Gastroesophageal sphincter (tissue), 4 donors: Measurements from ENCODE around the gene CSNK2B. TPM values are rescaled to one million over a fixed set of nuclear protein-coding genes. Genes with fewer than 3 reads are reported as not detected.

ENCODE experiments used
- ATAC-seq: fragments of 150-250 bp; one replicate; pipeline ENCODE4 v1.9.1; 2016; ENCODE audit warnings: mild to moderate bottlenecking, moderate library complexity
- H3K27ac ChIP-seq, 4 donors: fragments of 200-600 bp; sonication (generic) in 3 of 4; 1 replicate in 3 of 4; 2 replicates in 1 of 4; pipeline ENCODE4 v1.5.1; 2016 to 2019
- H3K27me3 ChIP-seq: fragments of 200-600 bp; sonication (generic); one replicate; pipeline ENCODE4 v1.5.1; 2019
- H3K36me3 ChIP-seq, 2 donors: fragments of 200-600 bp; sonication (generic); one replicate each; pipeline ENCODE4 v1.5.1; 2019; ENCODE audit warnings: control low read depth in 1 of 2
- H3K4me1 ChIP-seq, 3 donors: fragments of 200-600 bp; sonication (generic); 1 replicate in 2 of 3; 2 replicates in 1 of 3; pipeline ENCODE4 v1.5.1; 2016 to 2019; ENCODE audit warnings: control low read depth in 2 of 3
- H3K4me3 ChIP-seq, 2 donors: fragments of 200-600 bp; sonication (generic); one replicate each; pipeline ENCODE4 v1.5.1; 2019; ENCODE audit warnings: mild to moderate bottlenecking in 1 of 2, moderate library complexity in 1 of 2
- H3K9me3 ChIP-seq, 3 donors: fragments of 200-600 bp; sonication (generic); one replicate each; pipeline ENCODE4 v1.5.1; 2017 to 2019; ENCODE audit warnings: control low read depth in 2 of 3
- CTCF ChIP-seq, 4 experiments: fragments of 200-600 bp in 2 of 4; fragments of 450-650 bp in 2 of 4; sonication (generic) in 1 of 4; IDR thresholded peaks; one replicate each; pipeline ENCODE4 v1.5.1; 2017 to 2019; ENCODE audit warnings: antibody characterized with exemption in 4 of 4, mild to moderate bottlenecking in 2 of 4, moderate library complexity in 2 of 4
- EP300 ChIP-seq: sonication (generic); formaldehyde crosslinking; IDR thresholded peaks from one replicate; pipeline ENCODE4 v1.6.1; 2017; ENCODE audit warnings: antibody characterized with exemption, mild to moderate bottlenecking
- POLR2A ChIP-seq, 2 donors: fragments of 450-650 bp; IDR thresholded peaks; one replicate each; pipeline ENCODE4 v1.6.1; 2017; ENCODE audit warnings: antibody characterized with exemption in 2 of 2, mild to moderate bottlenecking in 2 of 2, moderate library complexity in 1 of 2
- POLR2AphosphoS5 ChIP-seq: sonication (generic); formaldehyde crosslinking; IDR thresholded peaks from one replicate; pipeline ENCODE4 v1.6.1; 2017; ENCODE audit warnings: antibody characterized with exemption
- WGBS, 2 donors: methylation state at CpG; one replicate each; pipeline ENCODE4 v1.1.5; 2018; ENCODE audit warnings: low coverage in 1 of 2; 5-methylcytosine and 5-hydroxymethylcytosine counted together
- total RNA-seq, 4 donors: library from RNA; depleted of rRNA; stranded (reverse); fragments of >200 nt; gene quantifications; one replicate each; pipeline ENCODE4 v1.1.0, GENCODE V29; 2016

CSNK2B gene
- total RNA-seq, 4 donors from 2014 or later, result 162 to 197 (median 167) TPM

- H3K27ac ChIP-seq, result peak within 1 kb of the TSS; percentile 95 to 98 (median 96)
- no peaks in the 10 kb centered on the region for H3K27me3 ChIP-seq
- peak in 1 of 2 donors; percentile 30 for TF ChIP-seq POLR2A (IDR thresholded peaks at IDR 0.05)
- TF ChIP-seq CTCF (IDR thresholded peaks at IDR 0.05), result no peak
- TF ChIP-seq EP300, result no peak
- peak; percentile 76 for TF ChIP-seq POLR2AphosphoS5
- peaks cover 0 to 77% (median 28%) of the 10 kb centered on the region in 3 donors for H3K4me1 ChIP-seq
- H3K4me3 ChIP-seq, result peak within 1 kb of the TSS; percentile 55 to 67
- peak; percentile 59 for ATAC-seq
- no peaks in the 10 kb centered on the region for H3K9me3 ChIP-seq
- 0% methylated on average over 14 to 19 of the region's 39 CpGs for WGBS, 2 donors
- peaks cover 0 to 53% of the 10 kb centered on the region in 2 donors for H3K36me3 ChIP-seq
Observed at GRCh38 chr6:31664790-31665500, 935 bp upstream of the CSNK2B start, which contains the start of gene GPANK1. TSS of gene GPANK1 (minus strand) at chr6:31664997. CDS start at chr6:31664478, 519 bp downstream.

- Histone ChIP-seq H3K36me3 (peaks cover 0 to 68% of the 10 kb centered on the region in 2 donors), H3K9me3 (no peaks in the 10 kb centered on the region), H3K4me3 (peak overlapping the region; percentile 55 to 67), H3K27me3 (no peaks in the 10 kb centered on the region), H3K4me1 (peaks cover 0 to 67% (median 28%) of the 10 kb centered on the region in 3 donors), H3K27ac (peak overlapping the region; percentile 60 to 98 (median 95))
- no peak for TF ChIP-seq POLR2AphosphoS5
- no peak for TF ChIP-seq POLR2A (IDR thresholded peaks at IDR 0.05)
- no peak for TF ChIP-seq CTCF (IDR thresholded peaks at IDR 0.05)
- no peak for TF ChIP-seq EP300
- WGBS, 2 donors, result 4 to 7% methylated on average over 6 to 12 of the region's 15 CpGs
- ATAC-seq, result no peak
Observed at GRCh38 chr6:31666337-31666965, 571 bp downstream of the CSNK2B start.

GRCh38 chr6:31669676-31670075, 3.8 kb downstream of the CSNK2B start, which contains the start of gene LY6G5B:
TSS of gene LY6G5B (plus strand) at chr6:31669976. CDS start at chr6:31670951, 975 bp downstream.
- ATAC-seq, result no peak
- no peak within 1 kb of the TSS for H3K27ac ChIP-seq
- peaks cover 0 to 75% of the 10 kb centered on the region in 2 donors for H3K36me3 ChIP-seq
- no peaks in the 10 kb centered on the region for H3K27me3 ChIP-seq
- 67% methylated on average over 8 of the region's 8 CpGs; no CpG with 5 or more reads in 1 of the 2 donors for WGBS, 2 donors
- no peak for TF ChIP-seq POLR2AphosphoS5
- TF ChIP-seq EP300, result no peak
- no peak for TF ChIP-seq POLR2A (IDR thresholded peaks at IDR 0.05)
- no peak for TF ChIP-seq CTCF (IDR thresholded peaks at IDR 0.05)
- no peak within 1 kb of the TSS for H3K4me3 ChIP-seq
- H3K9me3 ChIP-seq, result no peaks in the 10 kb centered on the region
- peaks cover 0 to 36% (median 11%) of the 10 kb centered on the region in 3 donors for H3K4me1 ChIP-seq

GRCh38 chr6:31676322-31676903, 10.5 kb downstream of the CSNK2B start:
- WGBS, 2 donors, result 70 to 85% methylated on average over 2 to 3 of the region's 4 CpGs

More at GRCh38 chr6:31676322-31676903, 10.5 kb downstream of the CSNK2B start:
- Histone ChIP-seq H3K4me1 (peaks cover 0 to 16% (median 5%) of the 10 kb centered on the region in 3 donors), H3K36me3 (peaks cover 0 to 31% of the 10 kb centered on the region in 2 donors), H3K27ac (no peak overlapping the region), H3K9me3 (no peaks in the 10 kb centered on the region), H3K27me3 (no peaks in the 10 kb centered on the region), H3K4me3 (no peak overlapping the region)
- TF ChIP-seq POLR2A (IDR thresholded peaks at IDR 0.05) (no peak), POLR2AphosphoS5 (no peak), CTCF (IDR thresholded peaks at IDR 0.05) (no peak), EP300 (no peak)
- ATAC-seq, result no peak
